HG03139 (cell line): ENCODE data around the gene TRPC4AP.
A peak's percentile ranks its signal among the peaks of the same experiment; 100 is the strongest.

Experiments used
- ATAC-seq: cut with Tn5 transposase; IDR thresholded peaks from one replicate; pipeline ENCODE4 v1.9.1; 2021; ENCODE audit not compliant: unreplicated experiment

Gene TRPC4AP

GRCh38 chr20:34971561-34972235, 120.9 kb downstream of the TRPC4AP start:
- no peak for ATAC-seq

GRCh38 chr20:34970846-34971560, 121.6 kb downstream of the TRPC4AP start:
- no peak for ATAC-seq

GRCh38 chr20:34970193-34970840, 122.3 kb downstream of the TRPC4AP start:
- no peak for ATAC-seq

GRCh38 chr20:34968042-34968775, 124.4 kb downstream of the TRPC4AP start:
- no peak for ATAC-seq

GRCh38 chr20:34967421-34967820, 125.2 kb downstream of the TRPC4AP start:
- no peak for ATAC-seq

- ATAC-seq: no peak
Measured at GRCh38 chr20:34965051-34965450, 127.6 kb downstream of the TRPC4AP start.

GRCh38 chr20:34964486-34964885, 128.1 kb downstream of the TRPC4AP start:
- ATAC-seq: no peak

- no peak for ATAC-seq
Measured at GRCh38 chr20:34956751-34957472, 135.7 kb downstream of the TRPC4AP start.

GRCh38 chr20:34956041-34956458, 136.6 kb downstream of the TRPC4AP start:
- ATAC-seq: no peak

- peak; percentile 81 for ATAC-seq
Measured at GRCh38 chr20:34955231-34956040, 137.2 kb downstream of the TRPC4AP start, which contains the start of the genes GSS and MYH7B. Gene GSS, minus strand, starts transcription at chr20:34955806. Its CDS starts 3,954 bp downstream, at chr20:34951852. Gene MYH7B, plus strand, starts transcription at chr20:34955868. Its CDS starts 22,138 bp downstream, at chr20:34978006.

- no peak for ATAC-seq
Measured at GRCh38 chr20:34954904-34955230, 137.7 kb downstream of the TRPC4AP start.

GRCh38 chr20:34953960-34954359, 138.6 kb downstream of the TRPC4AP start:
- no peak for ATAC-seq

- no peak for ATAC-seq
Measured at GRCh38 chr20:34952671-34953070, 139.9 kb downstream of the TRPC4AP start.
